ENCODE measurements around the gene PFDN1. TPM values are rescaled to one million over a fixed set of nuclear protein-coding genes. Genes with fewer than 3 reads are reported as not detected.

Gene PFDN1
- total RNA-seq, 1 donor from 2014 or later, result 57.9 TPM

GRCh38 chr5:140273401-140273877 lies 29.5 kb downstream of the PFDN1 start:
- DNase-seq (ENCODE audit: extremely low spot score, unreplicated experiment), result no peak
- H3K4me1 Mint-ChIP-seq (ENCODE audit: unreplicated experiment), result no peaks in the 10 kb centered on the region
- no peak overlapping the region for H3K27ac Mint-ChIP-seq
- H3K9me3 Mint-ChIP-seq, result no peaks in the 10 kb centered on the region
- no peak for TF ChIP-seq CTCF (conservative IDR thresholded peaks at IDR 0.05)
- no peak overlapping the region for H3K4me3 Mint-ChIP-seq
- H3K27me3 Mint-ChIP-seq, result no peaks in the 10 kb centered on the region
- H3K36me3 Mint-ChIP-seq, result peaks cover 25% of the 10 kb centered on the region

GRCh38 chr5:140270008-140270407 lies 32.9 kb downstream of the PFDN1 start:
- no peak for DNase-seq (ENCODE audit: extremely low spot score, unreplicated experiment)
- Mint-ChIP-seq H3K36me3 (peaks cover 23% of the 10 kb centered on the region), H3K27me3 (no peaks in the 10 kb centered on the region), H3K4me1 (ENCODE audit: unreplicated experiment) (peaks cover 14% of the 10 kb centered on the region), H3K27ac (peak overlapping the region; percentile 56), H3K9me3 (no peaks in the 10 kb centered on the region), H3K4me3 (no peak overlapping the region)
- no peak for TF ChIP-seq CTCF (conservative IDR thresholded peaks at IDR 0.05)

- H3K9me3 Mint-ChIP-seq, result no peaks in the 10 kb centered on the region
- H3K27ac Mint-ChIP-seq, result no peak overlapping the region
- H3K27me3 Mint-ChIP-seq, result no peaks in the 10 kb centered on the region
- H3K4me3 Mint-ChIP-seq, result no peak overlapping the region
- TF ChIP-seq CTCF (conservative IDR thresholded peaks at IDR 0.05), result no peak
- H3K36me3 Mint-ChIP-seq, result peaks cover 18% of the 10 kb centered on the region
- peaks cover 14% of the 10 kb centered on the region for H3K4me1 Mint-ChIP-seq (ENCODE audit: unreplicated experiment)
- no peak for DNase-seq (ENCODE audit: extremely low spot score, unreplicated experiment)
Observed at GRCh38 chr5:140267559-140268018, 35.3 kb downstream of the PFDN1 start.

- H3K27ac Mint-ChIP-seq, result peak overlapping the region; percentile 36
- TF ChIP-seq CTCF (conservative IDR thresholded peaks at IDR 0.05), result no peak
- H3K4me3 Mint-ChIP-seq, result no peak overlapping the region
- no peak for DNase-seq (ENCODE audit: extremely low spot score, unreplicated experiment)
- no peaks in the 10 kb centered on the region for H3K27me3 Mint-ChIP-seq
- H3K36me3 Mint-ChIP-seq, result peaks cover 18% of the 10 kb centered on the region
- no peaks in the 10 kb centered on the region for H3K9me3 Mint-ChIP-seq
- peaks cover 14% of the 10 kb centered on the region for H3K4me1 Mint-ChIP-seq (ENCODE audit: unreplicated experiment)
Observed at GRCh38 chr5:140267201-140267540, 35.7 kb downstream of the PFDN1 start.

GRCh38 chr5:140266471-140267200 lies 36.3 kb downstream of the PFDN1 start:
- H3K27ac Mint-ChIP-seq, result peak overlapping the region; percentile 37

More at GRCh38 chr5:140266471-140267200, 36.3 kb downstream of the PFDN1 start:
- peaks cover 17% of the 10 kb centered on the region for H3K4me1 Mint-ChIP-seq (ENCODE audit: unreplicated experiment)
- H3K27me3 Mint-ChIP-seq, result no peaks in the 10 kb centered on the region
- no peak overlapping the region for H3K4me3 Mint-ChIP-seq
- H3K36me3 Mint-ChIP-seq, result peaks cover 17% of the 10 kb centered on the region
- no peak for DNase-seq (ENCODE audit: extremely low spot score, unreplicated experiment)
- H3K9me3 Mint-ChIP-seq, result no peaks in the 10 kb centered on the region
- no peak for TF ChIP-seq CTCF (conservative IDR thresholded peaks at IDR 0.05)
